Kidney capillary endothelial cell (primary cell): ENCODE data around the gene BNIP5.

ENCODE experiments used
- DNase-seq: peaks from one replicate; pipeline ENCODE4 v3.0.0-alpha.2; 2018; ENCODE audit warnings: low spot score

BNIP5 gene

DNA sequence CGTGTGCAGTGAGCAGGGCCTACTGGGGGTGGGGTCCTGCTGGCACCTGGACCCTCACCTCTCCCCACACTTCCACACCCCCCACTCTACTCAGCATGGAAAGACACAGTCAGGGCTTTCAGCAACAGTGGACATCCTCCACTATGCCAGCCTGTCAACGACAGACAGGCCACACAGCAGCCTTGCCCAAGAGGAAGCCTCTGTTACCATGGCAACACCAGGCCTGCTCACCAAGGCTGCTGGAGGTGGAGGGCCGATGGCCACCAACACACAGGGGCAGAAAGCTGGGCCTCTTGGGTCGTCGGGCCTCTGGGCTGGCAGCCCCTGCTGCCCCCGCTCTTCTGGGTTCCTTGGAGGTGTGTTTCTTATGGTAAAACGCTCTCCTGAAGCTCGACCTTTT, 13.6 kb downstream of the BNIP5 start:
- no peak for DNase-seq

DNA sequence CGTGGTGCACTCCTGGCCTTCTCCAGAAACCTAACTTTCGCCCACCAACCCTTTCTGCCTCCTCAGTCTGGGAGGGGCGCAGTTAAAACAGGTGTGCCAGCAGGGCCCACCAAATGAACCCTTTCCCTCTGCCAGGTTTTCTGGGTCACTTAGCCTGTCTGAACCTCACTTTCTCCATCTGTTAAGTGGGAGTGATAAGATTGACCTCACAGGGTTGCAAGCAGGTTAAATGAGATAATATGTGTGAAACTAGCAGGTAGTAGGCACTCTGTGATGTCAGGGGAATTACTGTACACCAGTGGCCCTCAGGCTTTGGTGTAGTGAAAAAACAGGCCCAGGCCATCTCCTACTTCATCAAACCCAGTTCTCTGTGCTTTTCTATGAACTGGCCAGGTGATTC, 14.1 kb downstream of the BNIP5 start:
- no peak for DNase-seq

DNA sequence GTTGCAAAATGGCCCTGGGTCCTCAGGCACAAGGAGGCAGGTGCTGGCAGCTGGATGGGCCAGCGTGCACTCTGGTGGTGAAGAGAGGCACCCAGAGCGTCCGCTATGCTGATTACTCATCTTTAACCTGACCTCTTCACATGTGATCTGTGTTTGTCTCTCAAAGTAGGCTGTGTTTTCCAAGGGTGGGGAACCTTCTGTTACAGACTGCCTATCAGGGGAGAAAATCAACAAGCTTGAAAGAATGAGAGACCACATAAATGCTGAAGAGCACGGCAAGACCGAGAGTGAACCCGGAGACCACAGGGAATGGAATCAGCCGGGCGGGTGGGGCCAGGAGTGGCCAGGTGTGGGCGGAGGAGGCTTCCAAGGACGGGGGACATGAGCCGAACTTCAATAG, 16.2 kb downstream of the BNIP5 start:
- no peak for DNase-seq

DNA sequence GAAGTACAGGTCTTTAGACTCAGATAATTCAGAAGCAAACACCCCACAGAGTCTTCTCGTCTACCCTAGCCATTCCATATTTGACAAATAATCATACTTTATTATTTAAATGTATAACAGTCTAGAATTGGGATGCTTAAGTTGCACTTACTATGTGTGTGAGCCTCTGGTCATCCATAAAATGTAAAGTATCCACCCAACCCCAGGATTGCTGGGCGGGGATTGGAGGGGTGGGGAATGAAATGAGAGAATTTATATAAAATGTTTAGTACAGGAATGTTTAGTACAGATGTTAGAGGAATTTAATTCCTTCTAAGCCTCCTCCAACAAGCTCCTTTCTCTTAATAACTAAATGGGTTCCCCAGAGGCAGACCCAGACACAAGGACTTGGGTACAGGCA, 16.9 kb downstream of the BNIP5 start:
- no peak for DNase-seq

DNA sequence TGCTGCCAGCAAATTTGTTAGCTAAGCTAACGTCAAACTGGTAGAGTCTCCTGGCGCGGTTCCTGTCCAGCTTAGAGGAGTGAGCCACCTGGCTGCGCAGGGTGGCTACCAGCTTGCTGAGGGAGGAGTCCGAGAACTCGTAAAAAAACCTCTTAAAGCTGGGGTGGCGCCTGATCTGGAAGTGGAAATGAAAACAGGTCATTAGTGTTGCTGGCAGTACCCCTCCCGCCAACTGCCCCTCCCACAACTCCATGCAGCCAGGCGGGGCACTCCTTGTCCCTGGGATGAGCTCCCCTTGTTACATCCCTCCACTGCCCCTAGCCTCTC, 17.3 kb downstream of the BNIP5 start:
- no peak for DNase-seq

DNA sequence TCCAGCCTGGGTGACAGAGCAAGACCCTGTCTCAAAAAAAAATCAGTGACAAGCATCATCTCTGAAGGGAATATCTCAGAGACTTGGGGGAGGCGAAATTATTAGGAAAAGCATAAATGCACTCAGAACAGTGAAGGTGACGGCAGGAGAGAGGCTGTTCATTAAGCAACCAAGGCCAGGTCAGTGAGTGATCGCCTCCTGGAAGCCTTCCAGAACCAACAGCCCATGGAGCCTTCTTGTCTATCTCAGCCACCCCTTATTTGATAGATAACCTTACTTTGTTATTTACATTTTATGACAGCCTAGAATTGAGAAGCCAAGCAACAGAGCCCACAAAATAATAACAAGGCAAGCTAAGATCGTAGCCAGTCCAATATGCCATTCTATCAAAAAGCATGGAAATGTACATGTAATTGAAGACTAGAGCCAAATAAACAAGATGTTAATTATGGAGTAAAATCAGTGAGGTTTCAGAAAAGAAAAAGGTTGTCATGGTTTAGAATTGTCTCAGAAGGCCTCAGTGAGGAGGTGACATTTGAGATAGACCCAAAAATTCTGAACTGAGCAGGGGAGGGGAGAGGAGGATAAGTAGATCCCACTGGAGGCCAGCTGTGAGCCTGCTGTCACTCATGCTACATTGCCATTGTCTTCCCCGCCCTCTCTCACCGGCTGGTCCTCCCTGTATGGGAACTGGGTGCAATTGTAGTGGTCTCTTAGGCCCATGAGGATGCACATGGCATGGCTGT, 17.8 kb downstream of the BNIP5 start:
- DNase-seq, result no peak

DNA sequence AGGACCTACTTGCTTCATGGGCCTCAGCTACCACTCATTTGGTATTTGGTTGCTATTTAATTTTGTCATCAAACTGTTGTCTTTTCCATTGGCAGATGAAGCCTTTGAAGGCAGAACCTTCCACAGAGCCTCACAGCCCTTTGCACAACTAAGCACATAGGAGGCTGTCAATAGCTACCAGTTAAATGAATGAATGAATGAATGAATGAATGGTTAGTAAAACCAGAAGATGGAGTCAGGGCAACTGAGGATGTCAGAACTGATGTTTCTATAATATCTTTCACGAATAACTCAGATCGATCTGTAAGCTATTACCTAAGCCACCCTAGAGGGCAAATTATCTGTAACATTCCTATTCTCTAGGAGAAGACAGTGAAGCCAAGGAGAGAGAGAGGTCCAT, 19.1 kb downstream of the BNIP5 start:
- DNase-seq, result no peak

DNA sequence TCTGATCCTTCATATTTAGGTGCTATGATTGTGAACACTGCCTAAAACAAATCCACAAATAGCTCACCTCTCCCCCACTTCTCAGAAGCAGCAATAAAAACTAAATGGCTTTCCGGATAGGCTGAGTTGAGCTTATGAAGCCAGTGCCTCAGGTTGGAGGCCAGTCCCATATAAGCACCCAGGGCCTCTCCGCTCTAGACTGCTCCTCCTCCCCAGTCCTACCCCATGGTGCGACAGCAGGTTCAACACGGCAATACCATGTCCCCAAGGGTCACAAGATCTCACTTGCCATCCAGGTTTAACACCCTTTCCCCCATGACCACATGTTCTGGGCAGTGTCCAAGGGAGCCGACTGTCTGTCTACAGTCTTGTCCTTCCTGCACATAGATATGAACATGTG, 20.8 kb downstream of the BNIP5 start:
- no peak for DNase-seq

DNA sequence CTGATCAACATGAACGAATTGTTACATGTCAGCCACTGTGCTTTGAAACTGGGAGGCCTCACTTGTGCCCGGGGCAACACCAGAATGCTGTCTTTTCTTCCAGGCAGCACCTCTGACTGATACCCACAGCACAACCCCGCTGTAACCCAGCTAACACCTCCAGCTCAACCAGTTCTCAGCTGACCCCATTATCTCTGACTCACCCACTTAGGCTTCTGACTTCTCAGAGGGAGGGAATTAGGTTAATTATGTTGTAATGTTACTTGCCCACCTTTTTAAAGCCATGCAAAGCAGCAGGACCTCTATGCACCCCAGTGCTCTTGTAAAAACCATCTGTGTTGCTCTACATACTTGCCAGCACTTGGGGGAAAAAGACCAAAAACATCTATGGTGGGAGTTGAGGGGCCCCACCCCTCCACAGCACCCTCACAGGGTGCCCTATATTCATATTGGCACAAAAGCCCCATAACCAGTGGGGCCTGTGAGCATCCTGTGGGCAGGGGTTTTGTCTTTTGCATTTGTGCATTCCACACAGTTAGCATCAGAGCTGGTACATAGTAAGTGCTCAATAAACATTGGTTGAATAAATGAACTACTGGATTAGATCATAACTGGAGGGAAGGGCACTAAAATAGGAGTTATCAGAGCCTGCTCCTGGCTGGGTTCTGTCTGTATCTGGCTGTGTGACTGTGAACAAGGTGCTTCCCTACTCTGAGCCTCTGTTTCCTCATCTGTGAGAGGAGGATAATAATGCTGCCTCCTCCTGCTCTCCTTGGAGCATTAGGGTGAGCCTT, 22.3 kb downstream of the BNIP5 start:
- no peak for DNase-seq

DNA sequence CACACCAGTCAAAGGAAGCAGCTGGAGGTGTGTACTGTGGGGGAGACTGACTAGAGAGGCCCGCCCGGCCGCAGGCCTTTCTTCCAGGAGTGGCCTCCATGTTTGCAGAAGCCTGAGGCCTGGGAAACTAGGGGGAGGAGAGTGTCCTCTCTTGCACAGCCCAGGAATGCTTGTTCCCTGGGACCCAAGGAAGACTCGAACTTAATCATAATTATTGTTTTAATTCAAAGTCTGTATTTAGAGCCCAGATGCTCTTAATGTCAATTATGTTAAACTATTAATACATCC, 23.1 kb downstream of the BNIP5 start:
- DNase-seq, result no peak

DNA sequence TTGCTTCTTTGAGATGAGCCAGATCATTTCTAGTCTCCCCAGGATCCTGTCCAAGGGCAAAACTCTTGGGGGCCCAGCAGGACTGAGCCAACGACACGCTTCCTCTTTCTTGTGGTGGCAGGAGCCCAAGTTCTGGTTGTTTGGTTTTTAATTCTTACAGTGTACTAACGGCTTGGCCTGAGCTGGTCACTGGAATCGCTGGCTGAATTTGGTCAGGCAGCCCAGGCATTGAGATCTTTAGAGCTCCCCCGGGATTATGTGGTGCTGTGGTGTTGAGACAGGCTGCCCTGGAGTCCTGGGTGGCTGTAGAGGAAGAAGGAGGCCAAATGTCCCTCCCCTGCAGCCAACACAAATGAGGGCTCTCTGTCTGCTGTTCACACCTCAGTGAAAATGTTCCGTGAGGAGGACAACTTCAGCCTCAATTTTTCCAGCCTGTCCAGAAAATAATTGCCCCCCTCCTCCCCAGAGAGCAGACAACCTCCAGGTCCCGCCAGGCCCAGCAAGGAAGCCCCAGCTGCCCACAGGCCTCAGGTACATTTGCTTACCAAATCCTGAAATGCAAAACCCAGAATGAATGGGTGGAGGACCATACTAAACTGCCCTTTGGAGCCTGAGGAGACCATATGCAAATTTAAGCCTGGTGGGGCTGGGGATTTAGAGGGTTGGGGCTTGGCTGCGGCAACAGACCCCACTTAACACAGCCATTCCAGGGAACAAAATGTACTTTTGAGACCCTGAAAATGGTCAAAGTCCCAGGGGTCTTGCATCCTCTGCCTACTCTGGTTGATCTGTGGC, 23.6 kb downstream of the BNIP5 start:
- DNase-seq, result no peak

DNA sequence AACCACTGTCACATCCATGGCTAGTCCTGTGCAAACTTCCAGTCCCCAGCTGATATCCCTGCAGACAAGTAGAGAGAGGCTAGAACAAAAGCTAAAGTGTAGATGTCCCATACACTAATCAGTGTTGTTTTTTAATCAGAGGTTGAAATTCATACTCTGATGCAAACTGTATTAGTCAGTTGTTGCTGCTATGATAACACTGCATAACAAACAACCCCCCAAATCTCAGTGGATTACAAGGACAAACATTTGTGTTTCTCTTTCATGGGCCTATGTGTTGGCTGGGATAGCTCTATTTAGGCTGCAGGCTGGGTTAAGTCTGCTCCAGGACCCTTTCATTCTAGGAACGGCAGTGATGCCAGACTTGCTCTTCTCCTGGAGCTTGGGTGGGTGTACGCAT, 26.8 kb downstream of the BNIP5 start:
- DNase-seq, result no peak

DNA sequence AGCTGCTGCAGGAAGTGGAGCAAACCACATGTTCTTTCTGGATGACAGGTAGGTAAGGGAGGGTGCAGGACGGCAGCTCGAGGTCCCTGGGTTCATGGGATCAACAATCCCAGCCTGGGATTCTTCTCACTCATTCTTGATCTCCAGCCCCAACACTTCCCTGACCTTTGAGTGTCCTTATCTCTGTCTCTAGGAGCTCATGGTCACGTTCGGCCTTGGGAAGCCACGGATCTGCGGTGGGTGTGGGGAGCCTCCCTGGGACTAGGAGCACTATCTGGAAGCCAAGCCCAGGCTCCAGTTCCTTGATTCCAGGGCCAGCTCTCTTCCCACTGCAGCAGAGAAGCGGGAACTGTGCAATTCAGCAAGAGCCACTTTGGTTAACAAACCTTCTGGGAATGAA, 27.5 kb downstream of the BNIP5 start:
- no peak for DNase-seq

DNA sequence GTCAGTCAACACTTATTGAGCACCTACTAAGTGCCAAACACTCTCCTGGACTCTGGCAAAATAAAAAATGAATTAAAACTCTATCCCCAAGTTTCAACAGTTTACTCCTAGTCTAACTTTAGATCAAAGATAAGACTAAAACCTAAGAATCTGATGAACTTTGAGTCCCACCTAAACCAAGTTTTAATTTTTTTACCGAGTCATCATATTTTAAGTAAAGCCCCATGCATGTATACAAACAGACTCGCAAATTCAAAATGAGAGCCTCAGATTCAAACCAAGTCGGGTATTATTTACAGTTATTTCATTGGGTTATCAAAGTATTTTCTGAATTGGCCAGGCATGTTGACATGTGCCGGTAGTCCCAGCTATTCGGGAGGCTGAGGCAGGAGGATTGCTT, 28.2 kb downstream of the BNIP5 start:
- no peak for DNase-seq

DNA sequence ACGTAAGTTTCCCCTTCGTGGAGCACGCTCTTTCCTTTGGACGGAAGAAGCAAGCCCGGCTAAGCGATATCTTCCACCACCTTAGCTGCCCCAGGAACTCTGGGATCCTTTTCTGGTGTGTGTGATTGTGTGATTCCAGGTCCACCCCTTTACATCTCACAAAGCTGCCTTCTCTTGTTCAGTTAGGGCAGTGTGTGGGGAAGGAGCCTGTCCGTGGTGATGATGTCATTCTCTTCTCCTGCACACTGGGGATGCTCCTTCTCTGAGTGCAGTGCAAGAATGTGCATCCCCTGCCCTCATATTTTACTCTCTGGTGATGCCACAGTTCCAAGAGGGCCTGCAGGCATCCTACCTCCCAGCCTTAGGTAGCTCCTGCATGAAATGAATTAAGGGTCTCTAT, 30.3 kb downstream of the BNIP5 start:
- no peak for DNase-seq

DNA sequence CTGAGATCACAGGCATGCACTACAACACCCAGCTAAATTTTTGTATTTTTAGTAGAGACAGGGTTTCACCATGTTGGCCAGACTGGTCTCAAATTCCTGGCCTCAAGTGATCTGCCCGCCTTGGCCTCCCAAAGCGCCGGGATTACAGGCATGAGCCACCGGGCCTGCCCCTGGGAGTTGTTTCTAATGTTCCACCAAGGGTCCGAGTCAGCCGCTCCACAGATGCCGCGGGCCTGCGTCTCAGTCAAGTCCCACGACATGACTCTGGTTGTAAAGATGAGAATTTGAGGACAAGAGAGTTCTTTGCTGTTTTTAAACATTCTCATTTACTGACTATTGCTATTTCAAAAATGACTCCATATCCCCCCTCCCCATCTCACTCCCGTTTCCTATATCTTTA, 30.8 kb downstream of the BNIP5 start:
- no peak for DNase-seq

DNA sequence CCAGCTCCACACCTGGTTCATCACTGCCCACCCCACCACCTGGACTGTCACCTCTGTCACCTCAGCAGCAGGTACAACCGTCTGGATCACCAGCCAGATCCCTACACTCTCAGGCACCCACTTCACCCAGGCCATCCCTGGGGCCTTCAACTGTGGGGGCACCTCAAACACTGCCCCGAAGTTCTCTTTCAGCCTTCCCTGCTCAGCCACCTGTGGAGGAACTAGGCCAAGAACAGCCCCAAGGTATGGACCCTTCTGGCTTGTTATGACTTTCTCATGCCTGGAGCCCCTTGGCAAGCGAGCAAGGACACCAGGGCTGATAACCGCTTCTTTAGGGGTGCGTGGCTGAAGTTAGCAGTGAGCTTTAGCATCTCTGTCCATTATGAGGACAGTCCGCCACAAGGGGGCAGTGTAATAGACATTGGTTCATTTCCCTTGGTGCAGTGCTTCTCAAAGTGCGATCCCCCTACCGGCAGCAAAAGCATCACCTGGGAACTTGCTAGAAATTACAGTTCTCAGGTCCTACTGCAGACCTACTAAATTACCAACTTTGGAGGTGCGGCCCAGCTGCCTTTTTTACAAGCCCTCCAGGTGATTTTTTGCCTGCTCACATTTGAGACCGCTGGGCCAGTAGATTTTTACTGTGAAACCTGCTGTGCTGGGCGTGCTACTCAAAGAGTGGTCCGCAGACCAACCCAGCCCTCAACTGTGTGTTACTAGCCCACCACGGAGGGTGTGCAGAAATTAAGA, 34.3 kb downstream of the BNIP5 start:
- peak; percentile 80 for DNase-seq

DNA sequence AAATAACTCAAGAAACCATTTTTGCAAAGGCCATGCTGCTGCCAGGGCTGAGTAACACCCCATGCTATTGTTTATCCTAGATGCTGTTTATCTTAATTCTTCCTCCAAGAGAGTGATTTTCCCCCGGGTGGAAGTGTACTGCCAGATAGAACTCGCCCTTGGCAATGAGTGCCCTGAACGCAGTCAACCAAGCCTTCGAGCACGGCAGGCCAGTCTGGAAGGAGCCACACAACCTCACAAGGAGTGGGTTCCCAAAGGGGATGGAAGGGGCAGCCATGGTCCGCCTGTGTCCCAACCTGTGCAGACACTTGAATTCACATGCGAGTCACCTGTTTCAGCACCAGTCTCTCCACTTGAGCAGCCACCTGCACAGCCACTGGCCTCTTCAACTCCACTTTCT, 34.9 kb downstream of the BNIP5 start:
- no peak for DNase-seq

DNA sequence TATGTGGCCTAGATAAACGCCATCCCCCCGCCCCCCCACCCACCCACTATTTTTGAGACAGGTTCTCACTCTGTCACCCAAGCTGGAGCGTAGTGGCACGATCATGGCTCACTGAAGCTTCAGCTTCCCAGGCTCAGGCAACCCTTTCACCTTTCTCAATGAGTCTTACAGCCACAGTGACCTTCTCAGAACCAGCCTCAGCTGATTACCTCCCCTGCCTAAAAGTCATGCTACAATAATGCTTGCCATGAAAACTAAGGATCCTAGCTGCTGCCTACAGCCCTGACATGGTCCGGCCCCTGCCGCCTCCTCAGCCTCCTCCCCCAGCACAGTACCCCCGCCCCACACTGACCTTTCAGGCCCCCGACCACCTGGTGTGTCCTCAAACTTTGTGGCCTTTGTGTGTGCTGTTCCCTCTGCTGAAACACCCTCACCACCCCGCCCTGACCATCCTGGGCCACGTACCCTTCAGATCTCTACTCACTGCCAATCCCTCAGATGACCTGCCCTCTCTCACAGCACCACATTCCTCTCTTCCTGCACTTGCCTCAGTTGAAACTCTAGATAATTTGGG, 35.5 kb downstream of the BNIP5 start:
- DNase-seq, result no peak

DNA sequence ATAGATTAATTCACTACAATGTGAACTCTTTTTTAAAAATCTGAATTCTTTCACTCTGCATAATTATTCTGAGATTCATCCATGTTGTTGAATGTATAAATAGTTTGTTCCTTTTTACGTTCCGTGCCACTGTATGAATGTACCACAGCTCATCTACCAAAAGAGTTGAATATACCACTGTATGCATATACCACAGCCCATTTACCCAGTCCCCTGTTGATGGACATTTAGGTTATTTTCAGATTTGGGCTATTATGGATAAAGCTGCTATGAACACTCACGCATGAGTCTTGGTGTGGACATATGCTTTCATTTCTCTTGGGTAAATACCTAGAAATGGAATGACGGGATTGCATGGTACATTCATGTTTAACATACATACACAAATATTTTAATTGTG, 38.7 kb downstream of the BNIP5 start:
- no peak for DNase-seq

DNA sequence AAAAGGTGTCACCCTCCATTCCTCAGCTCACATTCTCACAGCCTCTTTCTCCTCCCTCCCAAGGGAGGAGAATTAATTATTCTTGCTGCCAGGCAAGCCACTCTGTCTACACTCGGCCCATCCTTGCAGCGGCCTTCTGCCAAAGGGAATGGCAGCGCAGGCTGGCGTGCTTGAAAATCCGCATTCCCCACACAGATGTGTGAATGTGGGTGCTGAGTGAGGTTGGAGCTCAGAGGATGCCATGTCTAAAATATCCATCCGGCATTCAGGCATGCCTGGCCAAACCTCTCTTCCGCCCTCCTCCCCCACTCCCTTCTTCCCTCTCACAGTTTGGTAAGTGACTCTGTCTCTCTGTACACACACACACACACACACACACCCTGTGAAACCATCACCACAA, 39.2 kb downstream of the BNIP5 start:
- DNase-seq, result no peak

DNA sequence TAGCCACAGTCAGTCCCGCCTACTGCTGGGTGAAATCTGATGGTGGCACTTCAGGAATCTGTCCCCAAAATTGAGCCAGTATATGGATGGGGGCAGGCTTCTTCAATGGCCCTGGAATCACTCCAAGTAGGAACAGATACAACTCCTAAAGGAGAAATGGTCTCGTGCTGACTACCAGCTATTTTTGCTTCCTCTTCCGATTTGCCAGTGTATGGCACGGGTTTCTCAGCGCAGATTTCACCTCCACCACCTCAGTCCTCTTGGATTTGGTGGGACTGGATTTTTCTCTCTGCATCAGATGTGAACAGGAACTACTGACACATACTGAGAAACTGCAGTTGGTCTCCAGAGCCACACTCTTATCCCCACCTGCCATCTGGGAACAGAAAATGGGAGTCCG, 39.6 kb downstream of the BNIP5 start:
- DNase-seq, result no peak
